HG03060 (cell line): ENCODE data around the gene DNM3.

Source experiments
- ATAC-seq: cut with Tn5 transposase; IDR thresholded peaks from one replicate; pipeline ENCODE4 v1.9.1; 2021; ENCODE audit warnings: low read depth, moderate number of reproducible peaks; ENCODE audit not compliant: unreplicated experiment

The DNM3 gene

GRCh38 chr1:172254521-172255222 is 413.4 kb downstream of the DNM3 start:
- ATAC-seq = no peak

- no peak for ATAC-seq
These were observed 413.9 kb downstream of the DNM3 start for GRCh38 chr1:172255223-172255560.

GRCh38 chr1:172265905-172266304 is 424.6 kb downstream of the DNM3 start:
- no peak for ATAC-seq

GRCh38 chr1:172266528-172267174 is 425.4 kb downstream of the DNM3 start:
- no peak for ATAC-seq

- ATAC-seq = no peak
These were observed 426.9 kb downstream of the DNM3 start for GRCh38 chr1:172268237-172268636.

GRCh38 chr1:172269084-172269483 is 427.8 kb downstream of the DNM3 start:
- no peak for ATAC-seq

GRCh38 chr1:172269644-172270043 is 428.3 kb downstream of the DNM3 start:
- no peak for ATAC-seq

- no peak for ATAC-seq
These were observed 429.3 kb downstream of the DNM3 start for GRCh38 chr1:172270605-172271004.

- no peak for ATAC-seq
These were observed 430.8 kb downstream of the DNM3 start for GRCh38 chr1:172272087-172272486.

- ATAC-seq = no peak
These were observed 432.5 kb downstream of the DNM3 start for GRCh38 chr1:172273647-172274396.

GRCh38 chr1:172275478-172275877 is 434.2 kb downstream of the DNM3 start:
- ATAC-seq = no peak

- no peak for ATAC-seq
These were observed 435.0 kb downstream of the DNM3 start for GRCh38 chr1:172276120-172276818.

GRCh38 chr1:172277275-172277674 is 436.0 kb downstream of the DNM3 start:
- no peak for ATAC-seq

GRCh38 chr1:172277989-172278388 is 436.7 kb downstream of the DNM3 start:
- ATAC-seq = no peak

- no peak for ATAC-seq
These were observed 437.2 kb downstream of the DNM3 start for GRCh38 chr1:172278478-172278877.

GRCh38 chr1:172279939-172280636 is 438.8 kb downstream of the DNM3 start:
- no peak for ATAC-seq

GRCh38 chr1:172283766-172284165 is 442.5 kb downstream of the DNM3 start:
- ATAC-seq = no peak

- ATAC-seq = no peak
These were observed 445.4 kb downstream of the DNM3 start for GRCh38 chr1:172286629-172287076.

GRCh38 chr1:172287208-172287607 is 445.9 kb downstream of the DNM3 start:
- ATAC-seq = no peak

GRCh38 chr1:172288581-172288980 is 447.3 kb downstream of the DNM3 start:
- ATAC-seq = no peak
